Left ventricle myocardium inferior (tissue), 1 donor: Measurements from ENCODE around the gene TBC1D22A. TPM values are rescaled to one million over a fixed set of nuclear protein-coding genes. Genes with fewer than 3 reads are reported as not detected.

Source experiments
- DNase-seq: peaks from one replicate; pipeline ENCODE4 v3.0.0-alpha.2; 2020
- H3K27ac ChIP-seq: fragments of 200-600 bp; replicated peaks from 2 replicates; pipeline ENCODE4 v1.8.0; 2021
- H3K27me3 ChIP-seq: fragments of 200-600 bp; 2 replicates; pipeline ENCODE4 v1.8.0; 2021; ENCODE audit warnings: low read depth
- H3K36me3 ChIP-seq: fragments of 200-600 bp; 2 replicates; pipeline ENCODE4 v1.8.0; 2021
- H3K4me1 ChIP-seq: fragments of 200-600 bp; 2 replicates; pipeline ENCODE4 v1.8.0; 2021
- H3K4me3 ChIP-seq: fragments of 200-600 bp; 2 replicates; pipeline ENCODE4 v1.8.0; 2021; ENCODE audit warnings: mild to moderate bottlenecking, moderate library complexity
- H3K9me3 ChIP-seq: fragments of 200-600 bp; replicated peaks from 2 replicates; pipeline ENCODE4 v1.8.0; 2021
- CTCF ChIP-seq: fragments of 200-600 bp; IDR thresholded peaks from 2 replicates; pipeline ENCODE4 v1.8.0; 2021; ENCODE audit warnings: antibody characterized with exemption, mild to moderate bottlenecking, borderline replicate concordance
- intact Hi-C: fragments of 100-400 bp; cut with micrococcal nuclease; formaldehyde crosslinking; loops from one replicate; pipeline ENCODE4 v1.11.0; 2022
- total RNA-seq: library from RNA; stranded (reverse); fragmentation: NEBNext Ultra II Directional; extraction: Animal tissue kit (Norgen Biotek cat#: 25700); gene quantifications from one replicate; pipeline ENCODE4 v1.2.1, GENCODE V29; 2021
- donor health status: DM: no; HTN: yes; CAD: no; lungs with severe emphysema.

The TBC1D22A gene
- total RNA-seq, 1 donor from 2014 or later: 16.2 TPM

DNA sequence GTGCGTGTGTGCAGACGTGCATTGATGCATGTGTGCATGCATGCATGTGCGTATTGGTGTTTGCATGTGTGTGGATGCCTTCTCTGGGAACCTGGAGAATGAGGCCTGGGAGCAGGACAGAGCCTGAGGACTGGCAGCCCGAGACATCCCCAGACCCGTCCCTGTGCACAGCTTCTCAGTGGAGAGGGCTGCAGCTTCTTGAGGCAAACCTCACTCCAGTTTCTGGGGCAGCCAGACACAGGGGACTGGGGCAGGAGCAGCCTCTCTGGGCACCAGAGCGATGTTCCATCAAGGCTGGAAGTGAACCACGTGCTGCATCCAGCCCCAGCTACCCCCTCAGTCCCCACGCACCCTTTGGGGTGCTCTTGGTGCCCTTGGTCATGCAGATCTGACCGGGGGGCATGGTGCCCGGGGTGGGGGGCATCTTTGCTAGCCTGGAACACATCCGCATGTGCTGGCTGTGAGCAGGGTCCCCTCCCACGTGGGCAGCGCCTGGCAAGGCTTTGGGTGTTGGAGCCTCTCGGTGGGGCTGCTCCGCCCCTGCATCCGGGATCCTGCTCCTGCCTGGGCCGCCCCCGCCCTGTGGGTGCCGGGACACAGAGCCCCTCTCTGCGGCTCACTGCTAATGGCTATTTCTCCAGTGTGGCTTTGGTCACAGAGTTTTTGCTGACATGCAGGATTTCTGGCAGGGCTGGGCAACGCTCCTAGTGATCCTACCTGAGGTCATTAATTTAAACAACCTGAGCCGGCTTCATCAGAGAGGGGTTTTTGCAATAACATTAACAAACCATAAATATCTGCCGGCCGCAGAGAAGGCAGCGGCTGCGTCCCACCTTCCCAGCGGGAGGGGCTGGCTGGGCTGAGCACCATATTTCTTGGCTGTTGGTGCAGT, 434.7 kb downstream of the TBC1D22A start:
- TF ChIP-seq CTCF: no peak
- peaks cover 54% of the 10 kb centered on the region for H3K27me3 ChIP-seq
- H3K4me3 ChIP-seq: no peak overlapping the region
- H3K36me3 ChIP-seq: no peaks in the 10 kb centered on the region
- intact Hi-C loops: no loop called here
- H3K9me3 ChIP-seq: no peaks in the 10 kb centered on the region
- no peaks in the 10 kb centered on the region for H3K4me1 ChIP-seq
- no peak for DNase-seq
- no peak overlapping the region for H3K27ac ChIP-seq

- Histone ChIP-seq H3K9me3 (no peaks in the 10 kb centered on the region), H3K4me1 (no peaks in the 10 kb centered on the region), H3K27ac (no peak overlapping the region), H3K36me3 (no peaks in the 10 kb centered on the region), H3K4me3 (no peak overlapping the region), H3K27me3 (peaks cover 63% of the 10 kb centered on the region)
- no peak for TF ChIP-seq CTCF
- DNase-seq: no peak
- intact Hi-C loops: no loop called here
These were observed 435.5 kb downstream of the TBC1D22A start for GRCh38 chr22:47197773-47198500.

DNA sequence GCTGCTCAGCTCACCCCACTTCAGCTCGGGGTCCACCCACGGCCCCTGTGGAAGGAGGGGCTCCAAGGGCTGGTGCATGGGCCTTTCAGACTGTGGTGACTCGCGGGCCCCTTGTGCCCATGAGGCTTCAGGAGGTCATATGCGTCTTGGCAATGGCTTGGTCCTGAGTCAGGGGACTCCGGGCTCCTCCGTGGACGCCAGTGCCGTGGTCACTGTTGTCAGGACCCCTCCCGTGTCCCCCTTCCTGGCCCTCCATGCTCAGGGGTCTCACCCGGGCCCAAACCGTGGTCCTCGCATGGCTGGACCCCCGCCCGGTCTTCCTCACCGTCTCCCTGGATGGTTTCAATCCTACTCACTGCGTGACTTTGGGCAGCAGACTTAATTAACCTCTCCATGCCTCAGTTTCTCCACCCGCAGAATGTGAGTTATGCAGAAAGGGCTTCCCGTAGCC, 436.4 kb downstream of the TBC1D22A start:
- no peaks in the 10 kb centered on the region for H3K9me3 ChIP-seq
- H3K4me3 ChIP-seq: no peak overlapping the region
- no peaks in the 10 kb centered on the region for H3K4me1 ChIP-seq
- intact Hi-C loops: no loop called here
- peaks cover 67% of the 10 kb centered on the region for H3K27me3 ChIP-seq
- TF ChIP-seq CTCF: no peak
- no peak for DNase-seq
- H3K36me3 ChIP-seq: no peaks in the 10 kb centered on the region
- no peak overlapping the region for H3K27ac ChIP-seq

DNA sequence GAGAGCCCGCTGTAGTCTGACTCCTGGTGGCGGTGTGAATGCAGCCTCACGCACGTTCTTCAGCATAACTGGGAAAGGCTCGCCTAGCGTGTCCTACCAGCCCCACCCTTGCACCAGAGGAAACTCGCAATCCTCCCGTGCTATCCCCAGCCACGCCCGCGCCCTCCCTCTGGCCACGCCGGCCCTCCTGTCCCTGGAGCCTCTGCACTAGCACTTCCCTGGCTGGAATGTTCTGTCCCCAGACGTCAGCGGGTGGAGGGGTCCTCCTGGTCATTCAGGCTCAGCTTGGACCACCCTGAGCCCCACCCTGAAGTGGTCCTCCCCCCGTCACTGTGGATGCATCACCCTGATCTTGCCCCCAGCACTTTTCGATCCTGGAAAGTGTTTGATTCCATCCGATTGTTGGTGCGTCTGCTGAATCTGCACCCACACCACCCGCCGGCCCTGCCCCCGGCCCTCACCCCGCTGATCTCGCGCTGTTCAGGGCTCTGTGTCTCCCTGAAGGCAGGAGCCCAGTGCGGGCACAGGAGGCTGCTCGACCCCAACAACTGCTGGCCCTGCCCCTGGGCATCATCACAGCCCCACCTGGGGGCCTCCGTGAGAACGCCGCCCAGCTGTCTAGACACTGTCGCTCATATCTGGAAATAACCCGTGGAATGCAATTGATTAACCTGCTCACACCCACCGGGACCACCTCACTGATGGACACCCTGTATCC, 437.0 kb downstream of the TBC1D22A start:
- intact Hi-C loops: no loop called here
- DNase-seq: no peak
- H3K27me3 ChIP-seq: peaks cover 70% of the 10 kb centered on the region

More for the DNA sequence above, 437.0 kb downstream of the TBC1D22A start:
- H3K4me1 ChIP-seq: no peaks in the 10 kb centered on the region
- H3K4me3 ChIP-seq: no peak overlapping the region
- no peaks in the 10 kb centered on the region for H3K36me3 ChIP-seq
- TF ChIP-seq CTCF: no peak
- H3K27ac ChIP-seq: no peak overlapping the region
- no peaks in the 10 kb centered on the region for H3K9me3 ChIP-seq
